ENCODE results near the gene EFCAB6. TPM values are rescaled to one million over a fixed set of nuclear protein-coding genes. Genes with fewer than 3 reads are reported as not detected.

EFCAB6 gene
- total RNA-seq, 1 experiment from 2014 or later = 0.40 TPM

GRCh38 chr22:43782448-43782847 lies 29.7 kb downstream of the EFCAB6 start:
- H3K36me3 Mint-ChIP-seq (ENCODE audit: insufficient read depth, unreplicated experiment) = peaks cover 4% of the 10 kb centered on the region
- H3K27me3 Mint-ChIP-seq (ENCODE audit: insufficient read depth, unreplicated experiment) = no peaks in the 10 kb centered on the region
- H3K27ac Mint-ChIP-seq (ENCODE audit: low read depth, unreplicated experiment) = no peak overlapping the region
- no peak for DNase-seq (ENCODE audit: unreplicated experiment)
- TF ChIP-seq CTCF (IDR thresholded peaks at IDR 0.05; ENCODE audit: unreplicated experiment) = no peak
- BruUV-seq (replicated peaks) = no TSS peak
- CTCF ChIA-PET = no interaction called here
- intact Hi-C loops (cut with micrococcal nuclease) = no loop called here
- POLR2A ChIA-PET = no interaction called here
- H3K4me1 Mint-ChIP-seq (ENCODE audit: insufficient read depth, unreplicated experiment) = peaks cover under 1% of the 10 kb centered on the region
- H3K9me3 Mint-ChIP-seq (ENCODE audit: unreplicated experiment) = no peaks in the 10 kb centered on the region
- H3K4me3 Mint-ChIP-seq (ENCODE audit: unreplicated experiment) = no peak overlapping the region

- intact Hi-C loops (cut with micrococcal nuclease) = no loop called here
- Mint-ChIP-seq H3K9me3 (ENCODE audit: unreplicated experiment) (no peaks in the 10 kb centered on the region), H3K4me1 (ENCODE audit: insufficient read depth, unreplicated experiment) (peaks cover 11% of the 10 kb centered on the region), H3K36me3 (ENCODE audit: insufficient read depth, unreplicated experiment) (peaks cover 4% of the 10 kb centered on the region), H3K27ac (ENCODE audit: low read depth, unreplicated experiment) (no peak overlapping the region), H3K27me3 (ENCODE audit: insufficient read depth, unreplicated experiment) (no peaks in the 10 kb centered on the region), H3K4me3 (ENCODE audit: unreplicated experiment) (no peak overlapping the region)
- ChIA-PET POLR2A (no interaction called here), CTCF (interaction anchor here (0.5 to 0.7 kb wide), 3 partner anchors 18 to 120 kb away, joined by 3 read pairs; no protein-coding TSS in a partner anchor)
- DNase-seq (ENCODE audit: unreplicated experiment) = peak; percentile 53
- no peak for TF ChIP-seq CTCF (IDR thresholded peaks at IDR 0.05; ENCODE audit: unreplicated experiment)
- BruUV-seq (replicated peaks) = no TSS peak
These were observed 34.8 kb downstream of the EFCAB6 start for GRCh38 chr22:43777286-43777685.

GRCh38 chr22:43776081-43776670 lies 35.9 kb downstream of the EFCAB6 start:
- ChIA-PET CTCF (interaction anchor here (0.6 kb wide), 1 partner anchor 203 kb away, joined by 3 read pairs; no protein-coding TSS in a partner anchor), POLR2A (interaction anchor here (1.2 kb wide), 1 partner anchor 29 kb away, joined by 4 read pairs; no protein-coding TSS in a partner anchor)
- BruUV-seq (replicated peaks) = no TSS peak
- peak; percentile 16 for DNase-seq (ENCODE audit: unreplicated experiment)
- no peaks in the 10 kb centered on the region for H3K27me3 Mint-ChIP-seq (ENCODE audit: insufficient read depth, unreplicated experiment)
- no peak overlapping the region for H3K4me3 Mint-ChIP-seq (ENCODE audit: unreplicated experiment)
- no peaks in the 10 kb centered on the region for H3K9me3 Mint-ChIP-seq (ENCODE audit: unreplicated experiment)
- H3K4me1 Mint-ChIP-seq (ENCODE audit: insufficient read depth, unreplicated experiment) = peaks cover 11% of the 10 kb centered on the region
- TF ChIP-seq CTCF (IDR thresholded peaks at IDR 0.05; ENCODE audit: unreplicated experiment) = no peak
- peaks cover 4% of the 10 kb centered on the region for H3K36me3 Mint-ChIP-seq (ENCODE audit: insufficient read depth, unreplicated experiment)
- H3K27ac Mint-ChIP-seq (ENCODE audit: low read depth, unreplicated experiment) = no peak overlapping the region
- intact Hi-C loops (cut with micrococcal nuclease) = no loop called here

GRCh38 chr22:43774318-43774915 lies 37.7 kb downstream of the EFCAB6 start:
- POLR2A ChIA-PET = no interaction called here
- DNase-seq (ENCODE audit: unreplicated experiment) = no peak

More at GRCh38 chr22:43774318-43774915, 37.7 kb downstream of the EFCAB6 start:
- Mint-ChIP-seq H3K4me3 (ENCODE audit: unreplicated experiment) (no peak overlapping the region), H3K36me3 (ENCODE audit: insufficient read depth, unreplicated experiment) (peaks cover 2% of the 10 kb centered on the region), H3K4me1 (ENCODE audit: insufficient read depth, unreplicated experiment) (peaks cover 11% of the 10 kb centered on the region), H3K27ac (ENCODE audit: low read depth, unreplicated experiment) (no peak overlapping the region), H3K9me3 (ENCODE audit: unreplicated experiment) (no peaks in the 10 kb centered on the region), H3K27me3 (ENCODE audit: insufficient read depth, unreplicated experiment) (no peaks in the 10 kb centered on the region)
- CTCF ChIA-PET = no interaction called here
- intact Hi-C loops (cut with micrococcal nuclease) = no loop called here
- TF ChIP-seq CTCF (IDR thresholded peaks at IDR 0.05; ENCODE audit: unreplicated experiment) = no peak
- BruUV-seq (replicated peaks) = no TSS peak

Data from MCF 10A (cell line).